WTC11 (cell line): ENCODE measurements around the gene LRRC23. TPM values are rescaled to one million over a fixed set of nuclear protein-coding genes. Genes with fewer than 3 reads are reported as not detected.

Source experiments
- CBFB ChIP-seq: sonication (generic); formaldehyde crosslinking; IDR thresholded peaks from 2 replicates; pipeline ENCODE4 v1.8.1; 2022; ENCODE audit warnings: mild to moderate bottlenecking, low read depth, missing genetic modification reagents
- CTCF ChIP-seq: fragments of 200-600 bp; IDR thresholded peaks from 2 replicates; pipeline ENCODE4 v1.8.0; 2022; ENCODE audit warnings: antibody characterized with exemption
- ERG ChIP-seq: fragments of 250-450 bp; sonication (Bioruptor Pico); IDR thresholded peaks from 2 replicates; pipeline ENCODE4 v1.8.0; 2021; ENCODE audit warnings: mild to moderate bottlenecking
- ESRRA ChIP-seq: sonication (generic); formaldehyde crosslinking; IDR thresholded peaks from 2 replicates; pipeline ENCODE4 v1.8.1; 2022; ENCODE audit warnings: mild to moderate bottlenecking, missing genetic modification reagents, borderline replicate concordance
- FOXK1 ChIP-seq: sonication (generic); formaldehyde crosslinking; IDR thresholded peaks from 2 replicates; pipeline ENCODE4 v1.8.0; 2022; ENCODE audit warnings: mild to moderate bottlenecking, moderate library complexity, missing genetic modification reagents
- FOXP4 ChIP-seq: sonication (generic); formaldehyde crosslinking; IDR thresholded peaks from 2 replicates; pipeline ENCODE4 v1.8.0; 2022; ENCODE audit warnings: mild to moderate bottlenecking, missing genetic modification reagents
- KAT7 ChIP-seq: sonication (generic); formaldehyde crosslinking; IDR thresholded peaks from 2 replicates; pipeline ENCODE4 v1.8.1; 2023; ENCODE audit warnings: missing genetic modification reagents, mild to moderate bottlenecking, borderline replicate concordance
- SMAD3 ChIP-seq: sonication (generic); formaldehyde crosslinking; IDR thresholded peaks from 2 replicates; pipeline ENCODE4 v1.8.0; 2022; ENCODE audit warnings: missing genetic modification reagents, mild to moderate bottlenecking, borderline replicate concordance
- SP1 ChIP-seq: sonication (generic); formaldehyde crosslinking; conservative IDR thresholded peaks from 2 replicates; pipeline ENCODE4 v1.8.1; 2022; ENCODE audit warnings: missing genetic modification reagents
- TP53 ChIP-seq: sonication (generic); formaldehyde crosslinking; IDR thresholded peaks from 2 replicates; pipeline ENCODE4 v1.8.1; 2023; ENCODE audit warnings: mild to moderate bottlenecking, missing genetic modification reagents
- ZNF263 ChIP-seq: sonication (generic); formaldehyde crosslinking; IDR thresholded peaks from 2 replicates; pipeline ENCODE4 v1.8.1; 2022; ENCODE audit warnings: low read depth, mild to moderate bottlenecking, moderate library complexity, missing genetic modification reagents
- ZNF532 ChIP-seq: fragments of 250-450 bp; sonication (Bioruptor Pico); IDR thresholded peaks from 2 replicates; pipeline ENCODE4 v1.9.0; 2021; ENCODE audit warnings: mild to moderate bottlenecking, borderline replicate concordance
- total RNA-seq: library from RNA; stranded (reverse); gene quantifications from 3 replicates; pipeline ENCODE4 v1.2.3, GENCODE V29; 2021
- TF ChIP-seq, protein P1 (sequence below): sonication (generic); formaldehyde crosslinking; IDR thresholded peaks from 2 replicates; pipeline ENCODE4 v1.8.0; 2022; ENCODE audit warnings: mild to moderate bottlenecking, missing genetic modification reagents
- TF ChIP-seq, protein P2 (sequence below): sonication (generic); formaldehyde crosslinking; IDR thresholded peaks from 2 replicates; pipeline ENCODE4 v1.8.1; 2022; ENCODE audit warnings: missing genetic modification reagents, borderline replicate concordance
- TF ChIP-seq, protein P3 (sequence below): sonication (generic); formaldehyde crosslinking; IDR thresholded peaks from 2 replicates; pipeline ENCODE4 v1.8.0; 2023; ENCODE audit warnings: mild to moderate bottlenecking, missing genetic modification reagents
- TF ChIP-seq, protein P4 (sequence below): sonication (generic); formaldehyde crosslinking; IDR thresholded peaks from 2 replicates; pipeline ENCODE4 v1.8.1; 2023; ENCODE audit warnings: mild to moderate bottlenecking, missing genetic modification reagents, moderate library complexity
- TF ChIP-seq, protein P5 (sequence below): sonication (generic); formaldehyde crosslinking; IDR thresholded peaks from 2 replicates; pipeline ENCODE4 v1.8.1; 2022; ENCODE audit warnings: low read depth, mild to moderate bottlenecking, moderate library complexity, missing genetic modification reagents, borderline replicate concordance
- TF ChIP-seq, protein P6 (sequence below): sonication (generic); formaldehyde crosslinking; IDR thresholded peaks from 2 replicates; pipeline ENCODE4 v1.8.1; 2023; ENCODE audit warnings: mild to moderate bottlenecking, missing genetic modification reagents

The LRRC23 gene
- total RNA-seq, 1 experiment from 2014 or later, result 3.1 TPM

- TF ChIP-seq FOXP4 (CRISPR knock-in tag) (peak; percentile 46; the same call in 1 of the 2 replicates), CBFB (CRISPR knock-in tag) (0 out of 2 replicates have a peak, but pooled peaks have one; percentile 31), ZNF263 (CRISPR knock-in tag) (0 out of 2 replicates have a peak, but pooled peaks have one; percentile 30), SMAD3 (CRISPR knock-in tag) (0 out of 2 replicates have a peak, but pooled peaks have one; percentile 11), ERG (CRISPR knock-in tag) (0 out of 2 replicates have a peak, but pooled peaks have one; percentile 42), CTCF (no peak), FOXK1 (CRISPR knock-in tag) (no peak; the same call in 1 of the 2 replicates), KAT7 (no peak), ESRRA (no peak; the same call in 1 of the 2 replicates), SP1 (CRISPR knock-in tag) (peak; percentile 56), ZNF532 (CRISPR knock-in tag) (no peak), TP53 (CRISPR knock-in tag) (peak; percentile 64; the same call in 1 of the 2 replicates)
- TF ChIP-seq, protein P1, sequence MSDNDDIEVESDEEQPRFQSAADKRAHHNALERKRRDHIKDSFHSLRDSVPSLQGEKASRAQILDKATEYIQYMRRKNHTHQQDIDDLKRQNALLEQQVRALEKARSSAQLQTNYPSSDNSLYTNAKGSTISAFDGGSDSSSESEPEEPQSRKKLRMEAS (CRISPR knock-in tag), result peak; percentile 53; the same call in 1 of the 2 replicates
- TF ChIP-seq, protein P2, sequence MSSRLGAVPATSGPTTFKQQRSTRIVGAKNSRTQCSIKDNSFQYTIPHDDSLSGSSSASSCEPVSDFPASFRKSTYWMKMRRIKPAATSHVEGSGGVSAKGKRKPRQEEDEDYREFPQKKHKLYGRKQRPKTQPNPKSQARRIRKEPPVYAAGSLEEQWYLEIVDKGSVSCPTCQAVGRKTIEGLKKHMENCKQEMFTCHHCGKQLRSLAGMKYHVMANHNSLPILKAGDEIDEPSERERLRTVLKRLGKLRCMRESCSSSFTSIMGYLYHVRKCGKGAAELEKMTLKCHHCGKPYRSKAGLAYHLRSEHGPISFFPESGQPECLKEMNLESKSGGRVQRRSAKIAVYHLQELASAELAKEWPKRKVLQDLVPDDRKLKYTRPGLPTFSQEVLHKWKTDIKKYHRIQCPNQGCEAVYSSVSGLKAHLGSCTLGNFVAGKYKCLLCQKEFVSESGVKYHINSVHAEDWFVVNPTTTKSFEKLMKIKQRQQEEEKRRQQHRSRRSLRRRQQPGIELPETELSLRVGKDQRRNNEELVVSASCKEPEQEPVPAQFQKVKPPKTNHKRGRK (CRISPR knock-in tag), result no peak
- TF ChIP-seq, protein P3, sequence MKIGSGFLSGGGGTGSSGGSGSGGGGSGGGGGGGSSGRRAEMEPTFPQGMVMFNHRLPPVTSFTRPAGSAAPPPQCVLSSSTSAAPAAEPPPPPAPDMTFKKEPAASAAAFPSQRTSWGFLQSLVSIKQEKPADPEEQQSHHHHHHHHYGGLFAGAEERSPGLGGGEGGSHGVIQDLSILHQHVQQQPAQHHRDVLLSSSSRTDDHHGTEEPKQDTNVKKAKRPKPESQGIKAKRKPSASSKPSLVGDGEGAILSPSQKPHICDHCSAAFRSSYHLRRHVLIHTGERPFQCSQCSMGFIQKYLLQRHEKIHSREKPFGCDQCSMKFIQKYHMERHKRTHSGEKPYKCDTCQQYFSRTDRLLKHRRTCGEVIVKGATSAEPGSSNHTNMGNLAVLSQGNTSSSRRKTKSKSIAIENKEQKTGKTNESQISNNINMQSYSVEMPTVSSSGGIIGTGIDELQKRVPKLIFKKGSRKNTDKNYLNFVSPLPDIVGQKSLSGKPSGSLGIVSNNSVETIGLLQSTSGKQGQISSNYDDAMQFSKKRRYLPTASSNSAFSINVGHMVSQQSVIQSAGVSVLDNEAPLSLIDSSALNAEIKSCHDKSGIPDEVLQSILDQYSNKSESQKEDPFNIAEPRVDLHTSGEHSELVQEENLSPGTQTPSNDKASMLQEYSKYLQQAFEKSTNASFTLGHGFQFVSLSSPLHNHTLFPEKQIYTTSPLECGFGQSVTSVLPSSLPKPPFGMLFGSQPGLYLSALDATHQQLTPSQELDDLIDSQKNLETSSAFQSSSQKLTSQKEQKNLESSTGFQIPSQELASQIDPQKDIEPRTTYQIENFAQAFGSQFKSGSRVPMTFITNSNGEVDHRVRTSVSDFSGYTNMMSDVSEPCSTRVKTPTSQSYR (CRISPR knock-in tag), result peak; percentile 43; the same call in 1 of the 2 replicates
- TF ChIP-seq, protein P4, sequence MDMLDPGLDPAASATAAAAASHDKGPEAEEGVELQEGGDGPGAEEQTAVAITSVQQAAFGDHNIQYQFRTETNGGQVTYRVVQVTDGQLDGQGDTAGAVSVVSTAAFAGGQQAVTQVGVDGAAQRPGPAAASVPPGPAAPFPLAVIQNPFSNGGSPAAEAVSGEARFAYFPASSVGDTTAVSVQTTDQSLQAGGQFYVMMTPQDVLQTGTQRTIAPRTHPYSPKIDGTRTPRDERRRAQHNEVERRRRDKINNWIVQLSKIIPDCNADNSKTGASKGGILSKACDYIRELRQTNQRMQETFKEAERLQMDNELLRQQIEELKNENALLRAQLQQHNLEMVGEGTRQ (CRISPR knock-in tag), result peak; percentile 58
- TF ChIP-seq, protein P5, sequence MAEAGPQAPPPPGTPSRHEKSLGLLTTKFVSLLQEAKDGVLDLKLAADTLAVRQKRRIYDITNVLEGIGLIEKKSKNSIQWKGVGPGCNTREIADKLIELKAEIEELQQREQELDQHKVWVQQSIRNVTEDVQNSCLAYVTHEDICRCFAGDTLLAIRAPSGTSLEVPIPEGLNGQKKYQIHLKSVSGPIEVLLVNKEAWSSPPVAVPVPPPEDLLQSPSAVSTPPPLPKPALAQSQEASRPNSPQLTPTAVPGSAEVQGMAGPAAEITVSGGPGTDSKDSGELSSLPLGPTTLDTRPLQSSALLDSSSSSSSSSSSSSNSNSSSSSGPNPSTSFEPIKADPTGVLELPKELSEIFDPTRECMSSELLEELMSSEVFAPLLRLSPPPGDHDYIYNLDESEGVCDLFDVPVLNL (CRISPR knock-in tag), result no peak
- TF ChIP-seq, protein P6, sequence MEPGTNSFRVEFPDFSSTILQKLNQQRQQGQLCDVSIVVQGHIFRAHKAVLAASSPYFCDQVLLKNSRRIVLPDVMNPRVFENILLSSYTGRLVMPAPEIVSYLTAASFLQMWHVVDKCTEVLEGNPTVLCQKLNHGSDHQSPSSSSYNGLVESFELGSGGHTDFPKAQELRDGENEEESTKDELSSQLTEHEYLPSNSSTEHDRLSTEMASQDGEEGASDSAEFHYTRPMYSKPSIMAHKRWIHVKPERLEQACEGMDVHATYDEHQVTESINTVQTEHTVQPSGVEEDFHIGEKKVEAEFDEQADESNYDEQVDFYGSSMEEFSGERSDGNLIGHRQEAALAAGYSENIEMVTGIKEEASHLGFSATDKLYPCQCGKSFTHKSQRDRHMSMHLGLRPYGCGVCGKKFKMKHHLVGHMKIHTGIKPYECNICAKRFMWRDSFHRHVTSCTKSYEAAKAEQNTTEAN (CRISPR knock-in tag), result no peak
Observed at GRCh38 chr12:6867413-6868210, 37.0 kb upstream of the LRRC23 start, which contains the start of gene TPI1 (continued).
